Cardiac fibroblast (primary cell): Measurements from ENCODE around the gene NETO1.

ENCODE experiments used
- DNase-seq, 2 donors: peaks; one replicate each; pipeline versions ENCODE4 v3.0.0 to v3.0.0-alpha.2; 2010; ENCODE audit warnings: low read depth in 2 of 2
- H3K4me3 ChIP-seq, 2 donors: replicated peaks in 1 of 2; 1 replicate in 1 of 2; 2 replicates in 1 of 2; pipeline ENCODE4 v1.5.1; 2011; ENCODE audit warnings: low read depth in 2 of 2, low read length in 2 of 2, mild to moderate bottlenecking in 2 of 2, moderate library complexity in 1 of 2
- CTCF ChIP-seq: IDR thresholded peaks from one replicate; pipeline ENCODE4 v1.5.1; 2011; ENCODE audit warnings: low read depth, mild to moderate bottlenecking, low read length, inconsistent platforms

The NETO1 gene

GRCh38 chr18:72726201-72726600 is 141.6 kb downstream of the NETO1 start:
- H3K4me3 ChIP-seq: no peak overlapping the region
- DNase-seq: no peak
- TF ChIP-seq CTCF: no peak

DNA sequence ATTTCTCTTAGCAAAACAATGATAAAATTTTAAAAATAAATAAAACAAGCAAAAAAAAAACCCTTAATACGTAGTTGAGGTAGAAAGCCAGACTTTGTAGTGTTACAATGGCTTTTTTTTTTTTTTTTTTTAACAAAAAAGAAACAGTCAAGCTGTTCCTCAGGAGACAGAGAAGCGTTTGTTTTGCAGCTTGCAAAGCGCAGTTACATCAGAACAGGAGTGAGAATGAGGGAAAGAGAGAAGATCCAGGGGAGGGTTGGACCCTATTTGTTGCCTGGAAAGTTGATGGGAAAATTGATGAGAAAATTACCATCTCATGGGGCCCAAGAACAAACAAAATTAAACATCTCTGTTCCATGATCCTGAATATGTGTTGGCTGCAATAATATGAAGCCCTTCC is 146.5 kb downstream of the NETO1 start:
- no peak for TF ChIP-seq CTCF
- H3K4me3 ChIP-seq: no peak overlapping the region
- DNase-seq: no peak

DNA sequence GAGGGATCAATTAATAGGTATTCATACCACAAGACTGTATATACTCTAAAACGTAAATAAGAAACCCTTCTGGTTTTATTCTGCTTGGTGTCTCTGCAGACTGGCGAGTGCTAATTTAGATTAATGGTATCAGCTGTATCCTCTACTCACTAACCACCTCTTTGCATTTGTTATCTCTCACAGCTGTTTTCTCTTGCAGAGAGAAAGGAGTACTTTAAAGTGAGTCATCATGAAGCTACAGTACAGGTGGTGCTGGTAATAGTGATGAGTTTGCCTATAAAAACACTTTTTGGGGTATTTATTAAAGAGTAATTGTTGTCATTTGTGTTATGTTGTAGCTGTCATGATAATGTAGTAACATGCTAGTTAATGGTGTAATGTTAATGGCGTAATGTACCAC is 147.7 kb downstream of the NETO1 start:
- DNase-seq: no peak
- no peak overlapping the region for H3K4me3 ChIP-seq
- no peak for TF ChIP-seq CTCF

GRCh38 chr18:72704202-72704601 is 163.6 kb downstream of the NETO1 start:
- no peak for DNase-seq
- no peak for TF ChIP-seq CTCF
- H3K4me3 ChIP-seq: no peak overlapping the region

GRCh38 chr18:72700961-72701710 is 166.7 kb downstream of the NETO1 start:
- H3K4me3 ChIP-seq: no peak overlapping the region
- peak; percentile 13 for TF ChIP-seq CTCF
- peak; percentile 20 to 40 for DNase-seq

DNA sequence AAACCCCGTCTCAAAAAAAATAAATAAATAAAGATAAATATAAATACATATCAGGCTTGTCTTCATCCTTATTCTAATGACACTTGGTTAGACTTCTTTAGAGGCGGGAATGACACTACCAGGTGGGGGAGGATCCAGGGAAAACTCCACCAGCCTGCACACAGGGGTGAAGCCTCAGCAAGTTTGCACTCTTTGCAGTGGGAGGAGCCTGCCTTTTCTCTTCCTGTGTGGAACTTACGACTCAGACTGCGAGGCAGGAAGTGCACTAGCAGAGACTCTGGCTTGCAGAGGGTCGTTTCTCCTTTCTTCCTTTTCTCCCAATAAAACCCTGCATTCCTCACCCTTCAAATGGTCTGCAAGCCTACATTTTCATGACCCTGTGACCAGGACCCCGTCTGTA is 170.1 kb downstream of the NETO1 start:
- DNase-seq: no peak
- TF ChIP-seq CTCF: no peak
- no peak overlapping the region for H3K4me3 ChIP-seq

- TF ChIP-seq CTCF: no peak
- H3K4me3 ChIP-seq: no peak overlapping the region
- no peak for DNase-seq
Measured at GRCh38 chr18:72692595-72692994, 175.2 kb downstream of the NETO1 start.
